Erythroblast (primary cell): Measurements from ENCODE around the gene CREG2.
"Not testable (repeated sequence)": the region's sequence is repeated elsewhere in the genome, so short reads cannot be mapped to it uniquely, and the experiment has no call there.

ENCODE experiments used
- DNase-seq, 2 experiments: peaks; one replicate each; lab custom pipeline; 2025; lab: John Stamatoyannopoulos, UW
- GATA1 ChIP-seq: IDR thresholded peaks from 2 replicates; pipeline ENCODE4 v1.6.1; 2011; ENCODE audit warnings: low read depth, mild to moderate bottlenecking, control low read depth, low read length, moderate library complexity
- POLR2A ChIP-seq: IDR thresholded peaks from 2 replicates; pipeline ENCODE4 v1.6.1; 2011; ENCODE audit warnings: mild to moderate bottlenecking, low read length

The CREG2 gene

GRCh38 chr2:101339266-101339880, 47.9 kb downstream of the CREG2 start:
- DNase-seq, result no peak
- TF ChIP-seq GATA1, result no peak
- no peak for TF ChIP-seq POLR2A

DNA sequence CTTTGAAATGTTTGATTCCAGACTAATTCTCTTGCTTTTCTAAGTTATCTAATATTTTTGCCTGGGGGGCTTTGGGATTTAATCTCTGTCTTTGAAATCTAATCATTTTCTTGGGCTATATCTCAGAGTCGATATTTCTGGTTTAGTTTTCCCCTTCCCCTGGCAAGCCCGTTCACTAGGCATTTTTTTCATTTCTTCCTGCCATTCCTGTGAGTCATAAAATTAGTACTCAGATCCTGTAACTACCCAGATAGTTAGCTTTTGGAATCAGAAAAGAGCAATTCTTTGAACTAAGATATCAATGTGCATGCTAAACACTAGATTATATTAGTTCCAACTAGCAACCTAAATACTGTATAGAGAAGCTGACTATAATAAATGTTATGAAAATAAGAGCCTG, 49.4 kb downstream of the CREG2 start:
- TF ChIP-seq GATA1 (no peak), POLR2A (no peak)
- no peak for DNase-seq

GRCh38 chr2:101332885-101333766, 54.2 kb downstream of the CREG2 start:
- no peak for DNase-seq
- no peak for TF ChIP-seq GATA1
- no peak for TF ChIP-seq POLR2A

GRCh38 chr2:101331202-101331601, 56.1 kb downstream of the CREG2 start:
- TF ChIP-seq GATA1 (no peak), POLR2A (no peak)
- DNase-seq, result no peak

DNA sequence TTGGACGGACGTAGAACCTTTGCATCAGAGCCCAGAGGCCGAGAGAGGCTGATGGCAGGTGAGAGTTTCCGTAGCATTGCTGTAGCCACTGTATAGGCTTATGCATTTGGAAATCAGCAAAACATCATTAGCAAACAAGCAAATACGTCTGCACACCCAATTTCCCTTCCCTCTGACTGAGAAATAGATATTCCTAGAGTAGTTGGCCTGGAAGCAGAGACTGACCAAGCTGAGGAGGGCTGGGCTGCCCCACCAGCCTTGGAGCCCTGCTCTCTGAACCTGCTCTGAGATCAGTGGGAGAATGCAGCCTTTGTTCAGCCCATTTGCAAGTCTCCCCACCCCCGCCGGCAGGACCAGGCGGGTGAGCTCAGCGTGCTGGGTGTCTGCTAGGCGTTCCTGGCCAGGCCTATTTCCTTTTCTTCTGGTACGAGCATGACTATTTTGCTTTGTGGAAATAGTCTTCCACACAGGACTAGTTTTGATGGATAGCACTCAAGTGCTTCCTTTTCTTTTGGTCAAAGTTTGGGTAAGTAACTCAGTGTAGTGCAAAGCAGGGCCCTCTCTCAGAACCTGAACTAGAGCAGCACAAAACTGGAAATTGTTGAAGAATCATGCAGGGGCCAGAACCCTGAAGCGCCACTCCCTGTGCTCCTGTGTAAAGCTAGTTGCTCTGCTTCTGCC, 56.9 kb downstream of the CREG2 start:
- TF ChIP-seq POLR2A (no peak), GATA1 (no peak)
- DNase-seq, result no peak

- TF ChIP-seq POLR2A (no peak), GATA1 (no peak)
- no peak for DNase-seq
These were observed 58.3 kb downstream of the CREG2 start for GRCh38 chr2:101329026-101329425.

DNA sequence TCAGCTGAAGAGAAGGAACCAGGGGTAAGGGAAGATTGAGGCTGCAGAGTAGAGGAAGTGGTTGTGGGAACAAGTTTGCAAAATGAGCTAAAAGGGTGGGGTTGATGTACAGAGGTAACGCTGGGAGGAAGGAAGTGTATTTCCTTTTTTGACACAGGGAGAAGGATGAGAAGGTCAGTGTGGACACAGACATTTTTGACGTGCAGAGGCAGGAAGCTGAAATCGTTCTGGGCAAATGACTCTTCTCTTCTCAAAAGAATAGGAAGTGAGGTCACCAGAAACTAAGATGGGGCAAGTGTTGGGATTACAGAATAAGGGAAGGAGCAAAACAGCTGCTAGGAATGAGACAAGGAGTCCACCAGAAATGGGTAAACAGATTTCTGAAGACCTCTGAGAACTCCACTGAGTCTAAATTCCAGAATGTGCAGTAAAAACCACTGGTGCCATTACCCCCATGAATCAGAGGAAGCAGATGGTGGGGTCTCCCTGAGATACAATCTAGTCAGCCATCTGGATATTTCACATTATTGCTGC, 58.8 kb downstream of the CREG2 start:
- no peak for DNase-seq
- TF ChIP-seq POLR2A (no peak), GATA1 (no peak)

DNA sequence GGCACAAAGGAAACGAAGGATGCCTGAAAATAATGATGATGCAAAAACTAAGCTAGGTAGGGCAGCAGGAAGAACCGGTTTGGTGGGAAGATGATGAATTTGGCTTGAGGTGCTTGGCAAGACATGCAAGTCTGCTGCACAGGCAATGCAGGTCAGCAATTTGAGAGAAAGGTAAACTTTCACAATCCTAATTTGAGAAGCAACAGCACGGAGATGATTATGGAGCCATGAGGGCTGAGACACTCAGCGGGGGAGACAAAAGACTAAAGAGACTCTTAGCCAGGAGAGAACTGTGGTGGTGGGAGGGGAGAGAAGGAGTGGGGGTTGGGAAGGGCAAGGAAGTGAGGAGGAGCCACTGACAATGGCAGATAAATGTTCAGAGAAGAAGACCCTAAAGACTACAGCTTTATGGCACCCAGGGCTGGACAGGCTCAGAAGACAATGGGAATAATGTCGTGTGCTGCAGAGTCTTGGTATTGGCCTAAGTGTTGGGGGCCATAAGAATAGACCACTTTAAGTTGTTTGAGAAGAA, 59.4 kb downstream of the CREG2 start:
- no peak for TF ChIP-seq POLR2A
- TF ChIP-seq GATA1, result no peak
- no peak for DNase-seq

DNA sequence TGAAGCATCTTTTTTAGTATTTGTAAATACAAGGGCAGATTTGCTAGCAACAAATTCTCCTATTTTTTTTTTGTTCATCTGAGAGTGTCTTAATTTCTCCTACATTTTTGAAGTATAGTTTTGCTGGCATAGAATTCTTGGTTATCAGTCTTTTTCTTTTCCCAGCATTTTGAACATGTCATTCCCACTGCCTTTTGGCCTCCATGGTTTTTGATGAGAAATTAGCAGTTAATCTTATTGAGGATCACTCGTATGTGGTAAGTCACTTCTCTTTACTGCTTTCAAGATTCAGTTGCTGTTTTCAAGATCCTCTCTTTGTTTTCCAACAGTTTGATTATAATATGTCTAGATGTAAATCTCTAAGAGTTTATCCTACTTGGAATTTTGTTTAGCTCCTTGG, 61.9 kb downstream of the CREG2 start:
- no peak for TF ChIP-seq GATA1
- TF ChIP-seq POLR2A, result no peak

DNA sequence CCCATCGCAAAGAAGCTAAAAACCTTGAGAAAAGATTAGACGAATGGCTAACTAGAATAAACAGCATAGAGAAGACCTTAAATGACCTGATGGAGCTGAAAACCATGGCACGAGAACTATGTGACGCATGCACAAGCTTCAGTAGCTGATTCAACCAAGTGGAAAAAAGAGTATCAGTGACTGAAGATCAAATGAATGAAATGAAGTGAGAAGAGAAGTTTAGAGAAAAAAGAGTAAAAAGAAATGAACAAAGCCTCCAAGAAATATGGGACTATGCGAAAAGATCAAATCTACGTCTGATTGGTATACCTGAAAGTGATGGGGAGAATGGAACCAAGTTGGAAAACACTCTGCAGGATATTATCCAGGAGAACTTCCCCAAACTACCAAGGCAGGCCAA, 70.7 kb downstream of the CREG2 start:
- not testable (repeated sequence) for DNase-seq

More for the DNA sequence above, 61.9 kb downstream of the CREG2 start:
- no peak for DNase-seq

GRCh38 chr2:101311696-101312017, 75.6 kb downstream of the CREG2 start:
- TF ChIP-seq POLR2A (no peak), GATA1 (no peak)
- peak in 1 of 2 experiments; percentile 25 for DNase-seq

- DNase-seq, result peak in 1 of 2 experiments; percentile 17
These were observed 76.2 kb downstream of the CREG2 start for GRCh38 chr2:101310834-101311695.

DNA sequence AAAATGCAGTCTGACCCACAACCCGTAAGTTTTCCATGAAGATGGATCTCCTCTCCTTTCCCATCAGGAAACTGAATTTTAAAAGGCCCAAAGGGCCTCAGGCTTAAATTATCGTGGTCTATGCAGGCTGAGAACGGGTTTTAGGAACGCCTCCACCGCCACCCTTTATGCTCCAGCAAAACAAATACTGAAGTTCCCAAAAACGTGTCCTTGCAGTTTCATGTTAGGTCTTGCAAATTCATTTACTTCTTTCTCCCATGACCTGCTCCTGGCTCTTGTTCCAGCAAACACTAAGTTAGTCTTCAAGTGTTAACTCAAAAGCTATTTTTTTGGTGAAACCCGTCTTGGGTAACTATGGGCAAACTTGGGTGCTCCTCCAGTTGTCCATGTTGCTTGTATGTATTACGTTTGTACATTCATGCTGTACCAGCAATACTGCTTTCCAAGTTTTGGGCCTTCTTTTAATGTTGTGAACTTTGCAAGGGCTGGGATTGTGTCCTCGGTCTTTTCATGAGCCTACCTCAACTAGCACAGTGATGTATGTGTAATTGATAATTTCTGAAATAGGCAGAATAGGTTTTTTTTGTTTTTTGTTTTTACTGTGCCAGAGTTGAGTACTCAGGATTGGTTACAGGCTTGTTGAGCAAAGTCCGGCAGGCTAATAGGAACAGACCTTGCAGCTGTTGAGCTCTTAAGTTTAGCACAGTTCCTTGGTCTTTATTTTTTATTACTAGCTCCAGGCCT, 77.0 kb downstream of the CREG2 start:
- TF ChIP-seq POLR2A, result no peak
- no peak for TF ChIP-seq GATA1
- DNase-seq, result no peak

More at GRCh38 chr2:101310834-101311695, 76.2 kb downstream of the CREG2 start:
- TF ChIP-seq POLR2A (no peak), GATA1 (no peak)
